HepG2 (cell line): Measurements from ENCODE around the gene UBAP2L. TPM values are rescaled to one million over a fixed set of nuclear protein-coding genes. Genes with fewer than 3 reads are reported as not detected.

ENCODE experiments used
- ATRX ChIP-seq: sonication (generic); formaldehyde crosslinking; IDR thresholded peaks from 2 replicates; pipeline ENCODE4 v1.4.0; 2020; ENCODE audit warnings: missing genetic modification reagents, borderline replicate concordance
- BORCS8-MEF2B ChIP-seq: sonication (generic); formaldehyde crosslinking; IDR thresholded peaks from 2 replicates; pipeline ENCODE4 v1.8.0; 2022; ENCODE audit warnings: mild to moderate bottlenecking, missing genetic modification reagents
- BRF2 ChIP-seq: sonication (generic); formaldehyde crosslinking; IDR thresholded peaks from 2 replicates; pipeline ENCODE4 v1.8.1; 2022; ENCODE audit warnings: mild to moderate bottlenecking, missing genetic modification reagents
- CBFB ChIP-seq: sonication (generic); formaldehyde crosslinking; IDR thresholded peaks from 2 replicates; pipeline ENCODE4 v1.4.0; 2020; ENCODE audit warnings: missing genetic modification reagents
- ELF1 ChIP-seq: sonication (generic); formaldehyde crosslinking; IDR thresholded peaks from 2 replicates; pipeline ENCODE4 v1.4.0; 2020; ENCODE audit warnings: missing genetic modification reagents
- HNF1B ChIP-seq: sonication (generic); formaldehyde crosslinking; IDR thresholded peaks from 2 replicates; pipeline ENCODE4 v1.5.1; 2020; ENCODE audit warnings: mild to moderate bottlenecking, moderate library complexity, missing genetic modification reagents
- KAT7 ChIP-seq: IDR thresholded peaks from 2 replicates; pipeline ENCODE4 v1.6.1; 2018; ENCODE audit warnings: borderline replicate concordance, missing compliant biosample characterization
- MAZ ChIP-seq, 2 experiments: sonication (generic) in 1 of 2; formaldehyde crosslinking in 1 of 2; IDR thresholded peaks; 2 replicates each; pipeline versions ENCODE4 v1.5.0 to v1.6.1; 2012 to 2020; ENCODE audit warnings: low read depth in 2 of 2, mild to moderate bottlenecking in 2 of 2, borderline replicate concordance in 1 of 2, improper control_type of control experiment in 1 of 2, low read length in 1 of 2, missing genetic modification reagents in 1 of 2, moderate library complexity in 1 of 2
- MED8 ChIP-seq: sonication (generic); formaldehyde crosslinking; IDR thresholded peaks from 2 replicates; pipeline ENCODE4 v1.8.1; 2023; ENCODE audit warnings: mild to moderate bottlenecking, missing genetic modification reagents; ENCODE audit not compliant: insufficient replicate concordance
- MLLT10 ChIP-seq: sonication (generic); formaldehyde crosslinking; IDR thresholded peaks from 2 replicates; pipeline ENCODE4 v1.4.0; 2020; ENCODE audit warnings: missing genetic modification reagents
- RORA ChIP-seq: sonication (generic); formaldehyde crosslinking; IDR thresholded peaks from 2 replicates; pipeline ENCODE4 v1.5.0; 2020; ENCODE audit warnings: mild to moderate bottlenecking, missing genetic modification reagents, moderate library complexity
- SMYD3 ChIP-seq: sonication (generic); formaldehyde crosslinking; IDR thresholded peaks from 2 replicates; pipeline ENCODE4 v1.8.1; 2023; ENCODE audit warnings: mild to moderate bottlenecking, missing genetic modification reagents
- ZBTB43 ChIP-seq: sonication (generic); formaldehyde crosslinking; conservative IDR thresholded peaks from 2 replicates; pipeline ENCODE4 v1.4.0; 2020; ENCODE audit warnings: missing genetic modification reagents
- ZFP41 ChIP-seq: sonication (generic); formaldehyde crosslinking; IDR thresholded peaks from 2 replicates; pipeline ENCODE4 v1.4.0; 2020; ENCODE audit warnings: mild to moderate bottlenecking, missing genetic modification reagents, borderline replicate concordance
- ZNF136 ChIP-seq: sonication (generic); formaldehyde crosslinking; IDR thresholded peaks from 2 replicates; pipeline ENCODE4 v1.8.1; 2022; ENCODE audit warnings: low read depth, mild to moderate bottlenecking, moderate library complexity, missing genetic modification reagents
- ZNF292 ChIP-seq: sonication (generic); formaldehyde crosslinking; IDR thresholded peaks from 2 replicates; pipeline ENCODE4 v1.8.1; 2022; ENCODE audit warnings: mild to moderate bottlenecking, low read depth, missing genetic modification reagents, borderline replicate concordance
- ZNF446 ChIP-seq: sonication (generic); formaldehyde crosslinking; IDR thresholded peaks from 2 replicates; pipeline ENCODE4 v1.5.0; 2020; ENCODE audit warnings: mild to moderate bottlenecking, missing genetic modification reagents
- ZNF547 ChIP-seq: sonication (generic); formaldehyde crosslinking; IDR thresholded peaks from 2 replicates; pipeline ENCODE4 v1.5.1; 2020; ENCODE audit warnings: mild to moderate bottlenecking, missing genetic modification reagents
- ZNF569 ChIP-seq: sonication (generic); formaldehyde crosslinking; IDR thresholded peaks from 2 replicates; pipeline ENCODE4 v1.5.0; 2020; ENCODE audit warnings: mild to moderate bottlenecking, missing genetic modification reagents, moderate library complexity, borderline replicate concordance
- ZNF672 ChIP-seq: sonication (generic); formaldehyde crosslinking; IDR thresholded peaks from 2 replicates; pipeline ENCODE4 v1.8.1; 2022; ENCODE audit warnings: missing genetic modification reagents
- ZNF816 ChIP-seq: sonication (generic); formaldehyde crosslinking; IDR thresholded peaks from 2 replicates; pipeline ENCODE4 v1.8.0; 2022; ENCODE audit warnings: missing genetic modification reagents, mild to moderate bottlenecking, borderline replicate concordance
- ZSCAN25 ChIP-seq: sonication (generic); formaldehyde crosslinking; IDR thresholded peaks from 2 replicates; pipeline ENCODE4 v1.8.0; 2022; ENCODE audit warnings: mild to moderate bottlenecking, missing genetic modification reagents
- ZXDC ChIP-seq: sonication (generic); formaldehyde crosslinking; IDR thresholded peaks from 2 replicates; pipeline ENCODE4 v1.5.0; 2020; ENCODE audit warnings: mild to moderate bottlenecking, missing genetic modification reagents
- polyA plus RNA-seq, 8 experiments: library from polyadenylated mRNA; depleted of rRNA in 3 of 8; stranded (reverse) in 7 of 8; unstranded in 1 of 8; fragments of >200 nt; fragmentation: Illumina TruSeq in 4 of 8; extraction: Trizol in 4 of 8; gene quantifications; 2 replicates each; pipeline versions ENCODE4 v1.2.1 to v1.2.3, GENCODE V29; 2011 to 2016; ENCODE audit warnings: low read depth in 4 of 8, missing spikeins in 1 of 8, mixed read lengths in 1 of 8; ENCODE audit not compliant: insufficient read depth in 1 of 8
- total RNA-seq, 5 experiments: library from RNA; depleted of rRNA; stranded (reverse); fragments of >200 nt; fragmentation: Illumina TruSeq; extraction: Trizol; gene quantifications; 2 replicates each; pipeline ENCODE4 v1.2.3, GENCODE V29; 2016; ENCODE audit warnings: low read depth in 1 of 5

Gene UBAP2L
- total and polyA plus RNA-seq, 2 of the 13 experiments (the other 11 are each of a cell fraction or from before 2014, with no cell fraction given): 74.2 to 159 TPM

GRCh38 chr1:154198756-154199562 is 21.8 kb upstream of the UBAP2L start (continued):
- TF ChIP-seq BRF2 (CRISPR knock-in tag) (no peak), ZNF547 (CRISPR knock-in tag) (no peak), ZNF446 (CRISPR knock-in tag) (no peak), ATRX (CRISPR knock-in tag) (no peak), RORA (CRISPR knock-in tag) (no peak), ZFP41 (CRISPR knock-in tag) (no peak), ZXDC (CRISPR knock-in tag) (no peak), ZNF569 (CRISPR knock-in tag) (no peak), ELF1 (CRISPR knock-in tag) (no peak), ZNF292 (no peak), ZBTB43 (CRISPR knock-in tag) (no peak), ZNF136 (CRISPR knock-in tag) (0 out of 2 replicates have a peak, but pooled peaks have one; percentile 64), SMYD3 (CRISPR knock-in tag) (no peak), MED8 (CRISPR knock-in tag) (no peak), HNF1B (CRISPR knock-in tag) (0 out of 2 replicates have a peak, but pooled peaks have one; percentile 2), ZNF816 (CRISPR knock-in tag) (no peak), ZSCAN25 (peak; percentile 24; the same call in 1 of the 2 replicates), CBFB (no peak), MAZ (IDR thresholded peaks at IDR 0.05; ENCODE audit: borderline replicate concordance, low read depth, low read length) (peak; percentile 38; the same call in 1 of the 2 replicates), MAZ (CRISPR knock-in tag; IDR thresholded peaks at IDR 0.05; ENCODE audit: low read depth) (no peak), ZNF672 (CRISPR knock-in tag) (no peak), MLLT10 (CRISPR knock-in tag) (no peak), KAT7 (CRISPR knock-in tag) (no peak), BORCS8-MEF2B (CRISPR knock-in tag) (no peak)
